Activated CD4-positive, alpha-beta T cell treated with anti-CD3 and anti-CD28 coated beads, Interleukin-2, amount 50 U/mL, for 48 hours (primary cell): ENCODE measurements around the gene SLC39A1.

Experiments used
- DNase-seq, 2 experiments: peaks; one replicate each; pipeline ENCODE4 v3.0.0-alpha.2; 2020

Gene SLC39A1

GRCh38 chr1:153973525-153973924, 10.2 kb upstream of the SLC39A1 start:
- no peak for DNase-seq

DNA sequence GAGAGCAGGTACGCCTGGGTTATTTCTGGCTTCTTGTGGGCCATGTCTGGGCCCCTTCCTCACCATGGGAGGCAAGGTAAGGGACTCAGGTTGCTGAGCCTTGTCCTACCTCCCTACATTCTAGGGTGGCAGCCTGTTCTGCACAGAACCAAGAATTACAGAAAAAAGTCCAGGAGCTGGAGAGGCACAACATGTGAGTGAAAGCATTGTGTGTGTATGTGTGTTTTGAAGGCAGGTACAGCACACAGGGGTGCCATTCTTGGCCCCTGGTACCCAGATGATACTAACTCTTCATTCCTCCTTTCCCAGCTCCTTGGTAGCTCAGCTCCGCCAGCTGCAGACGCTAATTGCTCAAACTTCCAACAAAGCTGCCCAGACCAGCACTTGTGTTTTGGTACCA, 9.7 kb upstream of the SLC39A1 start:
- DNase-seq: no peak

- no peak for DNase-seq
These were observed 7.0 kb upstream of the SLC39A1 start for GRCh38 chr1:153970346-153970745.

DNA sequence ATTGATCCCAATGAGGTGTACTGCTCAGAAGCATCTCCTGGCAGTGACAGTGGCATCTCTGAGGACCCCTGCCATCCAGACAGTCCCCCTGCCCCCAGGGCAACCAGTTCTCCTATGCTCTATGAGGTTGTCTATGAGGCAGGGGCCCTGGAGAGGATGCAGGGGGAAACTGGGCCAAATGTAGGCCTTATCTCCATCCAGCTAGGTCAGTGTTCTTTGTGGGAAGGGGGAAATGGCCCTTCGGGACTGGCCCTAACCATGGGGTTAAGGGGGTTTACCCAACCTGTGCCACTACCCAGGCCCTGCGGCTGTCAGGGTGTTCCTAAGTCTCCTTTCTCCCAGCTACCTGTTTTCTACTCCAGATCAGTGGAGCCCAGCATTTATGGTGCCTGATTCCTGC, 5.6 kb upstream of the SLC39A1 start:
- DNase-seq: no peak

GRCh38 chr1:153968408-153968807, 5.1 kb upstream of the SLC39A1 start:
- no peak for DNase-seq

DNA sequence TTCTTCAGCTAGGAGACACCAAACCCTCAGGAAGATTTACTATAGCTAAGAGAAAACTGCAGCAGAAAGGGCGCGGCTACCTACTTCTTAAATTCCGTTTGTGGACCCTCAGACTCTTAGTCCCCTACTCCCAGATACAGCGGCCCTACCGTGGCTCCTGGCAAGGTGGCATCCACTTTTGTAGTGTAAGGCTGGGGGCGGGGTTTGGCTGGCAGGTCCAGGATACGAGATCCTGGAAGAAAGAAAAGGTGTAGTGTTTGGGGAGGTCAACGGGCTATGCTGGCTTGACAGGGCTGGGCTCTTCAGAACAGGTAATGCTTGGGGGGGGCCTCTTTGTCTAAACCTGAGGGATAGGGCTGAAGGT, 4.6 kb upstream of the SLC39A1 start:
- no peak for DNase-seq

DNA sequence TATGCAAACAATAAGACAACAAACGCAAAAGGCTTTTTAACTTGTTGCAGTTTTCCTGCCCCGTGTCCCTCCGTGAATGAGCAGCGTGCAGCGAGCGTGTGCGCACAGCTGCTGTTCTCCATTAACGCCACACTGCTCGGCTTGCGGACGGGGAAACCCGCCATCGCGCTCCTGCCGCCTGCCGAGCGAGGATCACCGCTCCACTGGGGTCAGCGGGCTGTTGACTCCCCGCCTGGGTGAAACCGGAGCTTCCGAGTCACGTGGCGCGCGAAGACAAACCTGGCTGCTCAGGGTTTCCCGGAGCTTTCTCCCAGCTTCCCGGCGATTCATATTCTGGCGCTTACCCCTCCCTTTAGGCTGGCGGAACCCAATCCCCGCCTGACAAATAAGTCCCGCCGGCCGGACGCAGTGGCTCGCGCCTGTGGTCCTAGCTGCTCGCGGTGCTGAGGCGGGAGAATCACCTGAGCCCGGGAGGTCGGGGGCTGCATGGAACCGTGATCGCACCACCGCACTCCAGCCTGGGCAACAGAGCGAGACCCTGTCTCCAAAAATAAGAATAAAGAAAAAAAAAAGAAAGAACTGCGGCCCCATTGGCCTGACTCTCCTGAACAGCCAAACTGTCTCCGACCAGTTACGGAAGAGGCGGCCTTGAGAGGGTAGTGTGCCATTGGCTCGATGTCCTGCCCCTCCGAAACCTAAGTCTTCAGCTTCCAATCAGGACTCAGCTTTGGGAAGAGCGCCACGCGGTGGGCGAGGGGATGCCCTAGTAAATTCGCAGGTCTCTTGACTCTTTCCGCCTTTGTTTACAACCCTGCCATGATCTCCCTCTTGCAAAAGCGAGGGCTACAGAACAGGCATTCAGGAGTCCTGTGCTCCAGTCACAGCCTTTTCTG, 4.0 kb upstream of the SLC39A1 start, which contains the start of gene CREB3L4:
CREB3L4 (plus strand) TSS at position 796 of the 893 bp plus-strand sequence. CDS start 624 bp downstream, outside the sequence.
- peak; percentile 79 to 86 for DNase-seq

DNA sequence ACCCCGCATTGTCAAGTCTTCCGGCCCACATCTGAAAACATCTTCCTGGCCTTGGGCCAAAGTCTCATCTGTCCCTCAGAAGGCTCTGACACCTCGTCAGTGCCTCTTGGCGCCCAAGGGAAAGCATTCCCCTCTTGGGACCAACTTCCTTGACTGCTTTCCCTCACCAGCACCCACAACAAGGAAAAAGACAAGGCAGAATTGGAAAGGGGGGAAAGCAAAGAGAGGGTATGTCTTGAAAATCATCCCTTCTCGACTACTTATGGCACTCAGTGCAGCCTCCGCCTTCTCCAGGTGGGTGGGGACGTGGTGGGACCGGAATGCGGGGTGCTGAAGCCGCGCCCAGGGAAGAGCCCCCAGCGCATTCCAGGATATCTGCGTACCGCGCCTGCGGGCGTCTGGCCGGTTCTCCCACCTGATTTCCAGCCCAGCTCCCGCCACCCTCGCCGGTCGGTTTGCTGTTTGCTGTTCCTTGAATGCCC, 554 bp upstream of the SLC39A1 start:
- DNase-seq: no peak

- DNase-seq: no peak
These were observed 978 bp downstream of the SLC39A1 start for GRCh38 chr1:153962088-153963029.

DNA sequence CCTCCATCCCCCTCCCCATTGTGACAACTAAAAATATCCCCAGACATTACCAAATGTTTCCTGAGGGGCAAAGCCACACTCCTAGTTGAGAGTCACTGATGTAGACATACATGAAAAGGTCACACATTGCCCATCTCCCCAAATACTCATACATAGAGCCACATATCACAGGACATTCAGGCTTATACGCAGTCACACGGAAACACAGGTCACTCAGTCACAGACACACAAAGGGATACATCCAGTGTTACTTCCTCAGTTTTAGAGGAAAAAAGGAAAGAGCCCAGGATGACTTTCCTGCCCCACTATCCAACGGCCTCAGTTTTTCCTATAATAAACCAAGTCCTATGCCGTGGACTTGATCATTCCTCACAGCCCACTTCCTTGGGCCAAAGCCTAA, 1.9 kb downstream of the SLC39A1 start:
- DNase-seq: no peak

DNA sequence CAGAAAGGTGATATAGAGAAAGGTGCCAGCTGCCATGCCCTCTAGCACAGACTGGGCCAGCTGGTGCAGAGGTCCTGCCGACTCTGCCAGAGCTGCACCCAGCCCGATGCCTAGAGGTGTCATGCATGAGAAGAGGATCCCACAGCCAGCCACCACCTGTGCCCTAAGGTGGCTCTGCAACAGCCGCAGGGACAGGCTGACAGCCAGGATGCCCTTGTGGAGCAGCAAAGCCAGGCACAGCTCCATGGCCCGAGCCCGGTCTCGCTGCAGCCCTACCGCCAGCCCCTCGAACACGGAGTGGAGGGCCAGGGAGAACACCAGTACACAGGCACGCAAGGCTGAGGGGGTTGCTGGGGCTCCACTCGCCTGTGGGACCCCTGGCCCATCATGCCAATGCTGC, 3.1 kb downstream of the SLC39A1 start:
- no peak for DNase-seq

- DNase-seq: no peak
These were observed 3.9 kb downstream of the SLC39A1 start for GRCh38 chr1:153959454-153959853.

- no peak for DNase-seq
These were observed 4.4 kb downstream of the SLC39A1 start for GRCh38 chr1:153958961-153959260.

DNA sequence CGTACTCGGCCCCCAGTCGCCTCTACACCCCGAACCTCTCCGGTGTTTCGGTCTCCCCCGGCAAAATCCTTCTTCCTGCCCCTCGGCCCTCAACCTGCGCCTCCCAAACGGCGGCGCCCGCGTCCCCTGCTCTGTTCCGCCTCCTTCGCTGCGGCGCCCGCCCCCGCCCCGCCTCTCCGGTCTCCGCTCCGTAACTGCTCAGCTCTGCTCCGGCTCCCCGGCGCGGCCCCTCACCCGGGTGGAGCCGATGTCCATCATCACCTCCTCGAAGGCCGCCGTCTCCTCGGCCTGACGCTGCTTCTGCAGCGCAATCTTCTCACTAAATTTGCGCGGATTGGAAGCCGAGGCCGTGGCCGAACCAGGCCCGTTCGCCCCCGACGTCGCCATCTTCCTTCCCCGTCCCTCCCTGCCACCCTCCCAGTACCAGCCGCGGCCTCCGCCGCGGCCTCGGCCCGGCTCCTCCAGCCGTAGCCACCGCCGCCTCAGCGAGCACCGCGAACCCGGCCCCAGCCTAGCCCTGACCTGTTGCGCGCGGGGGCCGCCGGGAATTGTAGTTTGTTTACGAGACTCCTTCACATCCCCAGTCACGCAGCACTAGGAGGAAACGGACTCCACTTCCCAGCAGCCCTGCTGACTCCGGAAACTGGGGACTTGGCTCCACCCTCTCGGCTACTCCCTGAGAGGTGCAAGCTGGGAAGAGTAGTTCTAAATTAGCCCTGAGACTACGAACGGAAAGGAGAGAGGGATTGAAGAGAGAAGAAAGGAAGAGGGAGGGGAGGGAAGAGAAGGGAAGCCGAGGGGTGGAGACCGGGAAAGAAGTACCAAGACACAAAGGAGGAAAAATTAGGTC, 5.0 kb downstream of the SLC39A1 start, which contains the start of gene CRTC2:
CRTC2 (minus strand) TSS at position 502 of the 850 bp plus-strand sequence; CDS start at position 387, 115 bp downstream.
- peak; percentile 98 for DNase-seq

DNA sequence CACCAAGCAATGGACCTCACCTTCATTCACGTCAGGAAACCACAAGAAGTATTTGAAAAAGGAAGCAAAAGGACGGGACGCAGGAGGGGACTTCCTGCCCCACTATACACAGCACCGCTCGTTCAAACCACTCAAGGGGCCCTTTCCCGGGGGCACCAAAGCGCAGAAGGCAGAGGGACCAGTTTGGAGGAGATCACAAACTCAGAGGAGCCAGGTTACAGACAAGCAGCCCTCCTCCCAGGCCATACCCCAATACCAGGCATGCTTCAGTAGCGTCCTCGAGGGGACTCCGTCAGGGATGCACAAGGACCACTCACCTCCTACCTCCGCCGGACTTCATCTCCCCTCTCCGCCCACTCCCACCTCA, 5.6 kb downstream of the SLC39A1 start:
- DNase-seq: peak in 1 of 2 experiments; percentile 56

DNA sequence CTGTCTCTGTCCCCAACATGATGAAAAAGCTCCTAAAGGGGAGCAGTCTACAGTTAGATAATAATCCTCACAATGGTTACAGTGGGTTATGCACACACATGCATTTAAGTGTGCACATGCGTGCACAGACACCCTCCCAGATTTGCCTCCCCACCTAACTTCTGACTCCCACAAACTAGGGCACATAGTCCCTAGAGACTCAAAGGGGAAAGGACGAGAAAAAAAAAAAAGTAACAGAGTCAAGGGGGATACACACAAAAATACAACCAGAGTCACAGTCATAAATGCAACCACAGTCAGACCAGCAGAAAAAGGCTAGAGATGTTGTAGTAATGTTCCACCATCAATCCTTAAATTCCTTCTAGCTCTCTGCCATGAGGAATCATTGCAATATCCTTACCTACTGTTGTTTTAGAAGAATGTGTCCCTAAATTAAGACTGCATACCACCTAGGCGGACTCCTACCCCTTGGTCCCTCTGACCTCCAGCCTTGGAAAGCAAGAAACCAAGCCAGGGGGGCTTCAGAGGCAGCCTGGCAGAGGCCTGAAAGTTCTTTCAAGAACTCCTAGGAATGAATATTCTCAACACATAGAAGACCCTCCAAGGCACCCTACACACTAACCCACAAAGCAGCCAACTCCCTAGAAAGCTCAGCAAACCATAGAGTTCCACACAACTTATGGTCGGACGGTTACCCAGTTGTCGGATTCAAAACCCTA, 6.2 kb downstream of the SLC39A1 start:
- no peak for DNase-seq

DNA sequence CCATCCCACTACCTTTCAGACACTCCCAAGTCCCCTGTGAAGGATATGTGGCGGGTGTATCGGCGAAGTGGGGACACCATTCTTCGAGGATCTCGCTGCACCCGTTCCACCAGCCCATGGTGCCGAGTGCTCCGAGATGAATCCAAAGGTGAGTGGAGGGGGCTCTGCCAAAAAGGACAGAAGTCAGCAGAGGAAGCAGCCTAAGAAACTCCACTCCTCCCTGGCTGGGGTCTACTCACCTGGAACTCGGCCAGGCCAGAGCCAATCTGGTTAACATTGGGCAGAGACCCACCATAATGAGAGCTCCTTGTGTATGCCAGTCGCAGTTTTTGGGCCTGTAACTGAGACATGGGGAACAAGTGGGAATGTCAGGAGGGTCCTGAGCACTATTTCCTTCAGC, 8.5 kb downstream of the SLC39A1 start:
- no peak for DNase-seq

GRCh38 chr1:153953859-153954365, 9.4 kb downstream of the SLC39A1 start:
- no peak for DNase-seq

DNA sequence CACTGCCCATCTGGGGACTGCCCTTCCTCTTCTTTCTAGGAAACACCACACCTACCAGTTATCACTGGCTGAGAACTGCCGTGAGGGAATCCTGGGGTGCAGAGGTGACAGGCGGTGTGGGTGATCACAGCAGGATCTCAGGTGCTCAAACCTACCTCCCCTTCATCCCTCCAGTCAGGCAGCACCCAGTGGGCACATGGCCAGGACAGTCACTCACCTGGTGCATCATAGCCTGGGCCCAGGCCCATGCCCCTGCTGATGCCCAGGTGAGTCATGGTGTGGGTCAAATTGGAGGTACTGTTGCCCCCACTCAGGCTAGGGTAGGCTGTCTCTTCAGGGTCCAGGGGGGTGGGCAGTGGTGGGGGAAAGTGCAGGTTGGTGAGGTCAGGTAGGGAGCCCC, 11.5 kb downstream of the SLC39A1 start:
- no peak for DNase-seq

GRCh38 chr1:153951183-153951582, 12.2 kb downstream of the SLC39A1 start:
- no peak for DNase-seq

DNA sequence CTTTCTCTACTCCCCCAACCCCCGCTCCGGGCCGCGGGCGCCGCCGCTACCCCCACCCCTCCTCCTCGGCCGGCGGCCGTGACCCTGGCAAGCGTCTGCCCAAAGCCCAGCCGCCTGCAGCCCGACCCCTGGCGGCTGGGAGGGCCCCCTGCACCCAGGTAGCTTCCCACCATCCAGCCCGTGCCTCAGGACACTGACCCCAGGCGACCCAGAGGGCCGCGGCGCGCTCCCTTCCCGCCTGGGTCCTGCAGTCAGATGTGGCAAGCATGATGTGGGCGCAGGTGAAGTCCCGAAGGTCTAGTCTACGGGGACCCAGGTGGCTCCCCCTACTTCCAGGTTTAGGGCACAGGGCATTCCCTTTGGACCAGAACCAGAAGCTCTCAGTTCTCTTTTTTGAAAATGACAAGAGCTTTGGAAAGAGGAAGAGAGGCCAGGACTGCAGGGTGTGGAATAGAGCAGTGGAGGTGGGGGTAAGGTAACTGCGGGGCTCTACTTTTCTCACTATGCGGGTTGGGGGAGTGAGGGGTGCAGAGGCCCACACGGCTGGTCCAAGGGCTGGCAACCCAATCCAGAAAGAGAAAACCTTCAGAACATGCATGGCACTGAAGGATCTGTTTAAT, 16.6 kb downstream of the SLC39A1 start, which contains the start of gene DENND4B:
DENND4B (minus strand) TSS at position 97 of the 620 bp plus-strand sequence. CDS start 2,344 bp downstream, outside the sequence.
- peak; percentile 76 to 79 for DNase-seq
